ENCODE results near the gene TMX2. TPM values are rescaled to one million over a fixed set of nuclear protein-coding genes. Genes with fewer than 3 reads are reported as not detected.

TMX2 gene
- total RNA-seq, 1 donor: 47.8 TPM

- Histone ChIP-seq H3K27me3 (ENCODE audit: insufficient read depth, low read length) (no peaks in the 10 kb centered on the region), H4K20me1 (ENCODE audit: insufficient read depth, low read length) (no peaks in the 10 kb centered on the region), H3K4me1 (ENCODE audit: insufficient read depth, low read length) (no peaks in the 10 kb centered on the region), H3K9me3 (ENCODE audit: low read depth, low read length) (no peaks in the 10 kb centered on the region), H2AFZ (ENCODE audit: low read length) (no peak overlapping the region), H3K27ac (ENCODE audit: low read depth, low read length) (no peak overlapping the region), H3K36me3 (ENCODE audit: insufficient read depth, low read length) (no peaks in the 10 kb centered on the region), H3K4me2 (ENCODE audit: insufficient read depth, low read length) (no peak overlapping the region), H3K79me2 (ENCODE audit: insufficient read depth, low read length) (peaks cover 65% of the 10 kb centered on the region), H3K4me3 (ENCODE audit: insufficient read depth, low read length) (no peak overlapping the region)
- no peak for TF ChIP-seq CTCF (IDR thresholded peaks at IDR 0.05; ENCODE audit: extremely low read depth, low read depth, low read length)
- no peak for DNase-seq (ENCODE audit: insufficient read length, low spot score, missing footprints)
Measured at GRCh38 chr11:57729479-57729878, 17.1 kb downstream of the TMX2 start.

DNA sequence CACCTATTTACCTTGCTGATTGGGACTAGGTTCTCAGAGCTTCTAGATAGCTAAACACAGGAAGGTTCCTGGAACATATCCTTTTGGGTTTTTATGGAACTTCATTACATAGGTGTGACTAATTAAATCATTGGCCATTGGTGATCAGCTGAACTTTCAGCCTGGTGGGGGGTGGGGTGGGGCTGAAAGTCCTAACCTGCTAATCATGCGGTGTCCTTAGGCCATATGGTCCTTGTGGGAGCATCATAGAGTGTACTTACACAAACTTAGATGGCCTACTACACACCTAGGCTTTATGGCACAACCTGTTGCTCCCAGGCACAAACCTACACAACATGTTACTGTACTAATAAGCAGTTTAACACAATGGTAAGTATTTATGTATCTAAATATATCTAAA, 20.3 kb downstream of the TMX2 start:
- Histone ChIP-seq H3K9me3 (ENCODE audit: low read depth, low read length) (no peaks in the 10 kb centered on the region), H3K4me3 (ENCODE audit: insufficient read depth, low read length) (no peak overlapping the region), H4K20me1 (ENCODE audit: insufficient read depth, low read length) (no peaks in the 10 kb centered on the region), H3K4me1 (ENCODE audit: insufficient read depth, low read length) (no peaks in the 10 kb centered on the region), H3K27me3 (ENCODE audit: insufficient read depth, low read length) (no peaks in the 10 kb centered on the region), H2AFZ (ENCODE audit: low read length) (no peak overlapping the region), H3K27ac (ENCODE audit: low read depth, low read length) (no peak overlapping the region), H3K79me2 (ENCODE audit: insufficient read depth, low read length) (peaks cover 61% of the 10 kb centered on the region), H3K36me3 (ENCODE audit: insufficient read depth, low read length) (peaks cover under 1% of the 10 kb centered on the region), H3K4me2 (ENCODE audit: insufficient read depth, low read length) (no peak overlapping the region)
- no peak for DNase-seq (ENCODE audit: insufficient read length, low spot score, missing footprints)
- TF ChIP-seq CTCF (IDR thresholded peaks at IDR 0.05; ENCODE audit: extremely low read depth, low read depth, low read length): no peak

GRCh38 chr11:57735619-57736298, 23.4 kb downstream of the TMX2 start:
- no peaks in the 10 kb centered on the region for H3K9me3 ChIP-seq (ENCODE audit: low read depth, low read length)
- no peak for TF ChIP-seq CTCF (IDR thresholded peaks at IDR 0.05; ENCODE audit: extremely low read depth, low read depth, low read length)
- no peak overlapping the region for H3K4me2 ChIP-seq (ENCODE audit: insufficient read depth, low read length)
- no peaks in the 10 kb centered on the region for H3K4me1 ChIP-seq (ENCODE audit: insufficient read depth, low read length)
- no peak overlapping the region for H3K27ac ChIP-seq (ENCODE audit: low read depth, low read length)
- H3K4me3 ChIP-seq (ENCODE audit: insufficient read depth, low read length): no peak overlapping the region
- peaks cover 16% of the 10 kb centered on the region for H3K36me3 ChIP-seq (ENCODE audit: insufficient read depth, low read length)
- H3K27me3 ChIP-seq (ENCODE audit: insufficient read depth, low read length): no peaks in the 10 kb centered on the region
- peaks cover 40% of the 10 kb centered on the region for H3K79me2 ChIP-seq (ENCODE audit: insufficient read depth, low read length)
- H4K20me1 ChIP-seq (ENCODE audit: insufficient read depth, low read length): no peaks in the 10 kb centered on the region
- no peak overlapping the region for H2AFZ ChIP-seq (ENCODE audit: low read length)
- DNase-seq (ENCODE audit: insufficient read length, low spot score, missing footprints): no peak

DNA sequence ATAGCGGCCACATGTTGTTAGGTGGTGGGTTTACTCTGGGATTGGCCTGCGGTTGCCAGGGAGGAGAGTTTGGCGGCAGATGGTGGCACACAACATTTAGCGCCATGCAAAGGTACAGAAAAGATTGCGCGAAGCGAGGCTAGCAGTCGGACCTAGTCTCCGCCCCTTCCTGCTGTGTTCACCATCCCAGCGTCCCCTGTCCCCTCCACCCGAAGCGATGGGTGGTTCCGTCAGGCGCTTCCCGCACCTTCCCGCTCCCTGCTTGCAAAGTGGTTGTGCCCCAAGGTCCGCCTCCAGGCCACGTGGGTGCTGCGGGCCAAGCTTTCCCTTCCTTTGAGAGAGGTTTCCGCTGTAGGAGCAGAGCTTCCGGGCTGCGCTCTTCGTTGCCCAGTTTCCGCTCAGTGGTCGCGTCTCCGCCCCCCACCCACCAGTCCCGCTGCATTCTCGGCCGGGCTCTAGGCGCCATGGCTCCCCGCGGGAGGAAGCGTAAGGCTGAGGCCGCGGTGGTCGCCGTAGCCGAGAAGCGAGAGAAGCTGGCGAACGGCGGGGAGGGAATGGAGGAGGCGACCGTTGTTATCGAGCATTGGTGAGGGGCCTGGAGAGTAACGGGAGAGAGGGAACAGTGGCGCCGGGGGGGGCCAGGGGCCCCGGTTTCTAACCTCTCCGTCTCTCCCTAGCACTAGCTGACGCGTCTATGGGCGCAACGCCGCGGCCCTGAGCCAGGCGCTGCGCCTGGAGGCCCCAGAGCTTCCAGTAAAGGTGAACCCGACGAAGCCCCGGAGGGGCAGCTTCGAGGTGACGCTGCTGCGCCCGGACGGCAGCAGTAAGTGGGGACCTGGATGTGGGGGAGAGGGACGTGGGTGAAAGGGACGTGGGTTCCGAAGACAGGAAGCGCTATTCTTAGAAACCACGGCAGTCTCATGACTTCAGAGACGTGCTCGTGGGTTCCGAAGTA, 29.0 kb downstream of the TMX2 start, which contains the start of gene SELENOH:
SELENOH (plus strand) TSS at position 360 of the 955 bp plus-strand sequence; CDS start at position 465, 105 bp downstream.
- no peaks in the 10 kb centered on the region for H3K27me3 ChIP-seq (ENCODE audit: insufficient read depth, low read length)
- peaks cover 41% of the 10 kb centered on the region for H3K79me2 ChIP-seq (ENCODE audit: insufficient read depth, low read length)
- no peaks in the 10 kb centered on the region for H3K9me3 ChIP-seq (ENCODE audit: low read depth, low read length)
- H2AFZ ChIP-seq (ENCODE audit: low read length): peak within 1 kb of the TSS; percentile 97
- peak within 1 kb of the TSS; percentile 98 for H3K4me3 ChIP-seq (ENCODE audit: insufficient read depth, low read length)
- DNase-seq (ENCODE audit: insufficient read length, low spot score, missing footprints): peak; percentile 98
- peak within 1 kb of the TSS; percentile 96 for H3K4me2 ChIP-seq (ENCODE audit: insufficient read depth, low read length)
- peaks cover 9% of the 10 kb centered on the region for H4K20me1 ChIP-seq (ENCODE audit: insufficient read depth, low read length)
- peaks cover 10% of the 10 kb centered on the region for H3K4me1 ChIP-seq (ENCODE audit: insufficient read depth, low read length)
- H3K36me3 ChIP-seq (ENCODE audit: insufficient read depth, low read length): peaks cover 44% of the 10 kb centered on the region
- peak within 1 kb of the TSS; percentile 93 for H3K27ac ChIP-seq (ENCODE audit: low read depth, low read length)
- no peak for TF ChIP-seq CTCF (IDR thresholded peaks at IDR 0.05; ENCODE audit: extremely low read depth, low read depth, low read length)
